Esophagus (tissue), 2 donors: Measurements from ENCODE around the gene PSMG4. TPM values are rescaled to one million over a fixed set of nuclear protein-coding genes. Genes with fewer than 3 reads are reported as not detected.

Source experiments
- H3K27ac ChIP-seq, 2 donors: one replicate each; pipeline ENCODE4 v1.5.1; 2013; ENCODE audit warnings: low read depth in 2 of 2, mild to moderate bottlenecking in 2 of 2, inconsistent platforms in 1 of 2, low read length in 1 of 2, moderate library complexity in 1 of 2
- H3K27me3 ChIP-seq, 2 donors: one replicate each; pipeline ENCODE4 v1.6.1; 2013; ENCODE audit warnings: low read length in 2 of 2, control low read depth in 1 of 2, mild to moderate bottlenecking in 1 of 2; ENCODE audit not compliant: insufficient read depth in 2 of 2, control insufficient read depth in 1 of 2
- H3K36me3 ChIP-seq, 2 donors: one replicate each; pipeline ENCODE4 v1.6.1; 2013; ENCODE audit warnings: low read length in 1 of 2; ENCODE audit not compliant: control insufficient read depth in 2 of 2, insufficient read depth in 2 of 2
- H3K4me1 ChIP-seq, 2 donors: one replicate each; pipeline ENCODE4 v1.6.1; 2013; ENCODE audit warnings: low read length in 1 of 2; ENCODE audit not compliant: control insufficient read depth in 2 of 2, insufficient read depth in 2 of 2
- H3K4me3 ChIP-seq, 2 donors: one replicate each; pipeline ENCODE4 v1.5.1; 2013; ENCODE audit warnings: low read length in 2 of 2, mild to moderate bottlenecking in 2 of 2, low read depth in 1 of 2, moderate library complexity in 1 of 2
- H3K9me3 ChIP-seq, 2 donors: one replicate each; pipeline ENCODE4 v1.6.1; 2013; ENCODE audit warnings: mild to moderate bottlenecking in 2 of 2, low read depth in 1 of 2, low read length in 1 of 2, moderate library complexity in 1 of 2; ENCODE audit not compliant: control insufficient read depth in 2 of 2, insufficient read depth in 1 of 2
- WGBS, 2 donors: extraction: QIAGEN DNeasy Blood & Tissue Kit; methylation state at CpG; one replicate each; pipeline ENCODE4 v1.1.7; 2013; 5-methylcytosine and 5-hydroxymethylcytosine counted together
- polyA plus RNA-seq, 2 donors: library from polyadenylated mRNA; stranded (reverse); fragments of 200-250 nt; gene quantifications; one replicate each; pipeline ENCODE4 v1.2.3, GENCODE V29; 2013
- donor health status: healthy with polysubstance abuse.
- donor health status: Bipolar disorder and iron deficiency.

Gene PSMG4
- polyA plus RNA-seq, 2 donors = 31.6 to 33.3 TPM

DNA sequence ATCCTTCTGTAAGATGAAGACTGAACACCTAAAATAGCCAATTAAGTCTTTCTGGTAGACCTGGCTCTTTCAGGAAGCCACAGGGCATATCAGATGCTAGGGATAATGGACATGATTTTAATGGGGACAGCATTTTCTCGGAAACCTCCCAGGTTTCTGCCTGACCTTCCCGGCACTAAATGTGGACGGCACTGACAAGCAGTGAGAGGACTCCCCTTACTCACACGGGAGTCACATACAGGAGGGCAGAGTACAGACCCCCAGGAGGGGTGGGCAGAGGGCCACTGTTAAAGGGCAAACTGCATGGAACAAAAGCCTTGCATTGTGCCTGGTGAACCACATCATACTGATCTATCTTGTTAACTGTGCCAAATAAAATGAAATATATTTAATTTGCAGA, 19.9 kb downstream of the PSMG4 start:
- WGBS, 2 donors = 86% methylated on average over 4 of the region's 4 CpGs
- no peak overlapping the region for H3K27ac ChIP-seq
- peaks cover 3 to 18% of the 10 kb centered on the region in 2 donors for H3K36me3 ChIP-seq
- no peak overlapping the region for H3K4me3 ChIP-seq
- H3K4me1 ChIP-seq = peaks cover 0 to 2% of the 10 kb centered on the region in 2 donors
- H3K27me3 ChIP-seq = no peaks in the 10 kb centered on the region
- no peaks in the 10 kb centered on the region for H3K9me3 ChIP-seq

- 79 to 80% methylated on average over 14 of the region's 14 CpGs for WGBS, 2 donors
- Histone ChIP-seq H3K4me3 (no peak overlapping the region), H3K4me1 (peaks cover 2 to 5% of the 10 kb centered on the region in 2 donors), H3K27ac (no peak overlapping the region), H3K9me3 (no peaks in the 10 kb centered on the region), H3K36me3 (peaks cover 3 to 22% of the 10 kb centered on the region in 2 donors), H3K27me3 (no peaks in the 10 kb centered on the region)
These were observed 21.3 kb downstream of the PSMG4 start for GRCh38 chr6:3280091-3280490.

DNA sequence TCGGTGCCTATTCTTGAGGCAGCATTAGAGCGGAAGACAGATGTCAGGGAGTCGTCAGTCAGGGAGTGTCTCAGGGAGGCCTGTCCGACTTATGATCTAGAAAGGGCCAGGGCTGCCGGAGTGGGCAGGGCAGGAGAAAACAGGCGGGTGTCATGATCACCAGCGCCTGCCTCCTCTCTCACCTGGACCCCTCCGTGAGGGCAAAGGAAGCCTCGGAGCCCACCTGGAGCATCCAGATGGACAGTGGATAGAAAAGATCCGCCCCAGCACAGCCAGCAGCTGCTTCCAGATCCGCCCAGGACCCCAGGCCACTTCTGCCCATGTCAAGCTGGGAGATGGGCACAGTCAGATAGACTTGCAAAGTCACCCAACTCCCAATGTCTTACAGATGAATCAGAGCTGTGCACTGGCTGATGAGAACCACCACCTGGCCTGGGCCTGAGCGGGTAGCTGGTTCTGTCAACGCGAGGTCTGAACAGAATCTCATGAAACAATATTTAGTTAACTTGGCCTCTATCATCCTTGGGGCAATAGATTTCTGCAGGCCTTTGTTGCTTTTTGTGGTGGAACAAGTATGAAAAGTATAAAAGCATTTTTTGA, 22.2 kb downstream of the PSMG4 start:
- peak overlapping the region in 1 of 2 donors; percentile 39 for H3K27ac ChIP-seq
- peaks cover 3 to 29% of the 10 kb centered on the region in 2 donors for H3K36me3 ChIP-seq
- no peaks in the 10 kb centered on the region for H3K27me3 ChIP-seq

GRCh38 chr6:3281631-3282475, 23.1 kb downstream of the PSMG4 start:
- H3K27ac ChIP-seq = peak overlapping the region; percentile 39 to 66
- no peaks in the 10 kb centered on the region for H3K9me3 ChIP-seq
- no peak overlapping the region for H3K4me3 ChIP-seq
- H3K36me3 ChIP-seq = peaks cover 3 to 32% of the 10 kb centered on the region in 2 donors
- 40 to 50% methylated on average over 13 of the region's 13 CpGs for WGBS, 2 donors
- peaks cover 5% of the 10 kb centered on the region in 2 donors for H3K4me1 ChIP-seq
- no peaks in the 10 kb centered on the region for H3K27me3 ChIP-seq

More for the DNA sequence above, 22.2 kb downstream of the PSMG4 start:
- 88 to 90% methylated on average over 14 of the region's 14 CpGs for WGBS, 2 donors
- no peaks in the 10 kb centered on the region for H3K9me3 ChIP-seq
- H3K4me1 ChIP-seq = peaks cover 2 to 5% of the 10 kb centered on the region in 2 donors
- H3K4me3 ChIP-seq = no peak overlapping the region

- Histone ChIP-seq H3K9me3 (no peaks in the 10 kb centered on the region), H3K27me3 (no peaks in the 10 kb centered on the region), H3K27ac (peak overlapping the region; percentile 39 to 66), H3K36me3 (peaks cover 2 to 32% of the 10 kb centered on the region in 2 donors), H3K4me1 (peaks cover 5 to 7% of the 10 kb centered on the region in 2 donors), H3K4me3 (no peak overlapping the region)
- WGBS, 2 donors = 83 to 86% methylated on average over 20 of the region's 20 CpGs
These were observed 23.9 kb downstream of the PSMG4 start for GRCh38 chr6:3282476-3283236.

DNA sequence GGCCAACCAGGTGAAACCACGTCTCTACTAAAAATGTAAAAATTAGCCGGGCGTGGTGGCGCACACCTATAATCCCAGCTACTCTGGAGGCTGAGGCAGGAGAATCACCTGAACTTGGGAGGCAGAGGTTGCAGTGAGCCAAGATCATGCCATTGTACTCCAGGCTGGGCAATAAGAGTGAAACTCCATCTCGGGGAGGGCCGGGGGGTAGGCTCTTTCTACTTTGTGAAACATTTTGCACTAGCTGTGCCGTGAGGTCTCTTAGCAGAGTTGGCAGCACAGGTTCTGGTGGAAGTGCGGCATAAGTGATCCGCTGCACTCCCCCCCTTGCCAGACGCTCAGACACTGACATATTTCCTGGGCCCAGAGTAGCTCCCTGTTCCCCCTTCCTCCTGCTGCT, 24.5 kb downstream of the PSMG4 start:
- 94% methylated on average over 10 of the region's 10 CpGs for WGBS, 2 donors
- Histone ChIP-seq H3K4me3 (no peak overlapping the region), H3K4me1 (peaks cover 5 to 12% of the 10 kb centered on the region in 2 donors)

DNA sequence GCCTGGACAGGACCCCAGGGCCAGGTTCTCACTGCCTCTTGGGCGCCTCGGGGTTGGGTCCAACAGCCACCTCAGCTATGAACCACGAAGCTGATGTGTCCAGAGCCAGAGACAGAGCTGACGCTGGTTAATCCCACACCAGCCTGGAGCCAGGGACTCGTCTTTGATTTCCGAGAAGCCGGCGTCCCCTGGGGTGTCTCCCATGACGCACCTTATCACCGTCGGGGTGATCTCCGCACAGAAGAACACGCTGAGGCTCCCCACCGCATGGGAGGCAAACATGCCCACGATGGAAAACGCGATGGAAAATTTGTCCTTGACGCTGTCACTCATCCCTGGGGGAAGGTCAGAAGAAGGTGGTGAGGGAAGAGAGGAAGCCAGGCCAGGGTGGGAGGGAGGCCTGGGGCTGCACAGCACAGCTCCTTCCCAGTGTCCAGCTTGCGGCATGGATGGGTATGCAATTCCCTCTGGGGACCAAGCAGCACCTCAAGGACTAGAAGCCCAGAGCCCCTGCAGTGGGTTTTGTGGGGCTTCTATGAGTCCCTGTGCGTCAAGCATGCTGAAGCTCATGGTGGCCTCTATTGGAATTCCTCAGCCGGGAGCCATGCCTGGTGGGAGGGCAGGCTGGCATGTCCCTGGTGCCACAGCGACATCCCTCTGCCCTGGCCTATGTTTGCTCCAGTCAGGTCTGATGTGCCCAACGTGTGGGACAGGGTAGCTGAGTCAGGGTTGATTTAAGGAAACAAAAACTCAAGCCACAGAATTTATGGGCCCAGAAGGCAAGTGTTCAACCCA, 25.1 kb downstream of the PSMG4 start:
- Histone ChIP-seq H3K4me1 (peaks cover 5 to 12% of the 10 kb centered on the region in 2 donors), H3K9me3 (no peaks in the 10 kb centered on the region), H3K27me3 (no peaks in the 10 kb centered on the region), H3K27ac (no peak overlapping the region), H3K36me3 (peaks cover 0 to 30% of the 10 kb centered on the region in 2 donors), H3K4me3 (no peak overlapping the region)
- 92 to 93% methylated on average over 23 of the region's 23 CpGs for WGBS, 2 donors

More for the DNA sequence above, 24.5 kb downstream of the PSMG4 start:
- no peaks in the 10 kb centered on the region for H3K9me3 ChIP-seq
- H3K27ac ChIP-seq = no peak overlapping the region
- no peaks in the 10 kb centered on the region for H3K27me3 ChIP-seq
- peaks cover 0 to 30% of the 10 kb centered on the region in 2 donors for H3K36me3 ChIP-seq

DNA sequence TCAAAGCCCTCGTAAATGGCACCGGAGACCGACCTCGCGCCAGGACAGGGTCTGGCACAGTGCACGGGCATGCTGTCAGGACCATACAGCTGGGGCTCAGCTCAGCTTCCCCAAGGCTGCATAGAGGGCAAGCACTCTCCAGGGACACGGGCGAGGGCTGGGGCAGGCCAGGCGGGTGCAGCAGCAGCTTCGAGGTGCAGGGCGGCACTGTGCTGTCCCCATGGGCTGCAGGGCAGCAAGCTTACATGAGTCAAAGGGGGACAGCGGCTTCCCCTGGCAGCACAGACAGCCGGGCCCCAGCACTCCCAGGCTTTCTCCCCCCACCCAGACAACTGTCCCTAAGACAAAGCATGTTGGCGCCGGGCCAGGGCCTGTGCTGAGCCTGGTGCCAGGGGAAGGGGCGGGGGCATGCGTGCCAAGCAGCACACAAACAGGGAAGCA, 25.7 kb downstream of the PSMG4 start:
- WGBS, 2 donors = 81 to 82% methylated on average over 17 of the region's 17 CpGs
- peaks cover 5 to 12% of the 10 kb centered on the region in 2 donors for H3K4me1 ChIP-seq
- H3K9me3 ChIP-seq = no peaks in the 10 kb centered on the region
- no peaks in the 10 kb centered on the region for H3K27me3 ChIP-seq
- no peak overlapping the region for H3K4me3 ChIP-seq
- H3K27ac ChIP-seq = no peak overlapping the region
- peaks cover 0 to 36% of the 10 kb centered on the region in 2 donors for H3K36me3 ChIP-seq
